ENCODE measurements around the gene HADHB.
"Not testable (repeated sequence)": the region's sequence is repeated elsewhere in the genome, so short reads cannot be mapped to it uniquely, and the experiment has no call there.

The HADHB gene

GRCh38 chr2:26302846-26303245, 58.1 kb downstream of the HADHB start:
- H3K4me3 ChIP-seq (ENCODE audit: low read depth, low read length): no peak overlapping the region
- TF ChIP-seq CTCF (IDR thresholded peaks at IDR 0.05; ENCODE audit: low read depth, low read length): no peak

- H3K4me3 ChIP-seq (ENCODE audit: low read depth, low read length): not testable (repeated sequence)
Observed at GRCh38 chr2:26305094-26305493, 60.4 kb downstream of the HADHB start.

- no peak overlapping the region for H3K4me3 ChIP-seq (ENCODE audit: low read depth, low read length)
- no peak for TF ChIP-seq CTCF (IDR thresholded peaks at IDR 0.05; ENCODE audit: low read depth, low read length)
Observed at GRCh38 chr2:26305540-26305939, 60.8 kb downstream of the HADHB start.

- H3K4me3 ChIP-seq (ENCODE audit: low read depth, low read length): no peak overlapping the region
- TF ChIP-seq CTCF (IDR thresholded peaks at IDR 0.05; ENCODE audit: low read depth, low read length): no peak
Observed at GRCh38 chr2:26309921-26310320, 65.2 kb downstream of the HADHB start.

- TF ChIP-seq CTCF (IDR thresholded peaks at IDR 0.05; ENCODE audit: low read depth, low read length): no peak
- no peak overlapping the region for H3K4me3 ChIP-seq (ENCODE audit: low read depth, low read length)
Observed at GRCh38 chr2:26312471-26312870, 67.7 kb downstream of the HADHB start.

GRCh38 chr2:26313446-26313845, 68.7 kb downstream of the HADHB start:
- no peak for TF ChIP-seq CTCF (IDR thresholded peaks at IDR 0.05; ENCODE audit: low read depth, low read length)

GRCh38 chr2:26314243-26314642, 69.5 kb downstream of the HADHB start:
- no peak for TF ChIP-seq CTCF (IDR thresholded peaks at IDR 0.05; ENCODE audit: low read depth, low read length)

More at GRCh38 chr2:26313446-26313845, 68.7 kb downstream of the HADHB start:
- no peak overlapping the region for H3K4me3 ChIP-seq (ENCODE audit: low read depth, low read length)

GRCh38 chr2:26316041-26316440, 71.3 kb downstream of the HADHB start:
- TF ChIP-seq CTCF (IDR thresholded peaks at IDR 0.05; ENCODE audit: low read depth, low read length): no peak
- H3K4me3 ChIP-seq (ENCODE audit: low read depth, low read length): no peak overlapping the region

More at GRCh38 chr2:26314243-26314642, 69.5 kb downstream of the HADHB start:
- H3K4me3 ChIP-seq (ENCODE audit: low read depth, low read length): no peak overlapping the region
